Measurements from ENCODE around the gene STIP1. TPM values are rescaled to one million over a fixed set of nuclear protein-coding genes. Genes with fewer than 3 reads are reported as not detected.

The STIP1 gene
- total and polyA plus RNA-seq, 2 of the 8 experiments (the other 6 are each of a cell fraction or from before 2014, with no cell fraction given), result 140 to 329 TPM

DNA sequence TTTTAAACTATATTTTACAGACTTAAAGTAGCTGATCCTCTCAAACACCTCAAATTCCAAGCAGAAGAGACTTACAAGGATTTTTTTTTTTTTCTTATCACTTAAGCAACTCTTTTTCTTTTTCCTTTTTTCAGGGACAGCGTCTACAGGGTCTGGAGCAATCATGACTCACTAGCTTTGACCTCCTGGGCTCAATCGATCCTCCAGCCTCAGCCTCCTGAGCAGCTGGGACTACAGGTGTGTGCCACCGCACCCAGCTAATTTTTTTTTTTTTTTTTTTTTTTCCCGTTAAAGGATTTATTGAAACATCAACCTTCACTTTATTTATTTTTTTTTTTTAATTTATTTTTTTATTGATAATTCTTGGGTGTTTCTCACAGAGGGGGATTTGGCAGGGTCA lies 15.6 kb upstream of the STIP1 start:
- Histone ChIP-seq H3K27me3 (replicated peaks in 1 of 4; ENCODE audit: control insufficient read depth in 3 of 4, extremely low read depth in 1 of 4, insufficient read depth in 3 of 4, low read length in 3 of 4) (peaks cover 0 to 3% (median 0%) of the 10 kb centered on the region in 4 experiments; a peak in 2 of 7 replicates), H3K4me2 (ENCODE audit: insufficient read depth in 1 of 2, low read depth in 2 of 2, low read length in 2 of 2) (no peak overlapping the region), H2BK20ac (ENCODE audit: low read length) (no peak overlapping the region), H3K9ac (replicated peaks in 1 of 4; ENCODE audit: extremely low read depth in 1 of 4, low read depth in 3 of 4, low read length in 3 of 4) (no peak overlapping the region), H3K14ac (ENCODE audit: insufficient read length) (no peak overlapping the region), H4K91ac (replicated peaks; ENCODE audit: insufficient read length, low read length) (no peak overlapping the region), H3K23me2 (ENCODE audit: low read depth, low read length) (peaks cover 10% of the 10 kb centered on the region; the same call in 1 of the 2 replicates), H3K56ac (replicated peaks; ENCODE audit: insufficient read length, low read depth, low read length) (no peak overlapping the region), H3K4me3 (ENCODE audit: extremely low read depth in 1 of 4, insufficient read depth in 2 of 4, low read depth in 3 of 4, low read length in 4 of 4) (no peak overlapping the region), H2BK120ac (replicated peaks; ENCODE audit: low read depth, low read length) (no peak overlapping the region), H3K79me2 (ENCODE audit: control insufficient read depth in 1 of 2, insufficient read depth in 2 of 2, low read length in 2 of 2) (no peaks in the 10 kb centered on the region), H2AFZ (ENCODE audit: low read length) (no peak overlapping the region), H3K36me3 (ENCODE audit: control insufficient read depth in 2 of 4, insufficient read depth in 4 of 4, low read length in 3 of 4) (no peaks in the 10 kb centered on the region), H2AK5ac (ENCODE audit: low read depth, low read length) (no peak overlapping the region), H3K4ac (replicated peaks; ENCODE audit: insufficient read length, low read depth, low read length) (no peak overlapping the region), H2BK12ac (ENCODE audit: low read depth, low read length) (no peak overlapping the region), H2BK15ac (ENCODE audit: low read length) (no peak overlapping the region), H4K5ac (ENCODE audit: insufficient read length, low read depth, low read length) (no peak overlapping the region), H3K18ac (ENCODE audit: extremely low read depth, low read length) (no peak overlapping the region), H4K8ac (ENCODE audit: extremely low read depth, insufficient read depth, low read length) (no peak overlapping the region), H3K4me1 (replicated peaks in 1 of 4; ENCODE audit: control insufficient read depth in 3 of 4, insufficient read depth in 4 of 4, low read length in 3 of 4) (no peaks in the 10 kb centered on the region), H3K79me1 (ENCODE audit: low read depth, low read length) (no peaks in the 10 kb centered on the region), H3K27ac (ENCODE audit: low read depth, low read length) (no peak overlapping the region), H3K9me3 (ENCODE audit: insufficient read depth in 2 of 2, low read depth in 1 of 2, low read length in 1 of 2) (peaks cover 8 to 9% of the 10 kb centered on the region in 2 experiments; a peak in 2 of 4 replicates), H4K20me1 (replicated peaks in 1 of 2; ENCODE audit: control insufficient read depth in 1 of 2, insufficient read depth in 2 of 2, low read length in 2 of 2) (no peaks in the 10 kb centered on the region), H2BK5ac (ENCODE audit: low read depth, low read length) (no peak overlapping the region), H3K23ac (ENCODE audit: insufficient read length) (no peak overlapping the region)
- TF ChIP-seq MAFK (IDR thresholded peaks at IDR 0.05; ENCODE audit: low read depth, low read length) (no peak), SP2 (IDR thresholded peaks at IDR 0.05; ENCODE audit: low read length) (no peak), PHF8 (conservative IDR thresholded peaks at IDR 0.05; ENCODE audit: low read depth, low read length) (no peak), SIRT6 (IDR thresholded peaks at IDR 0.05; ENCODE audit: low read length) (no peak)
- no peak for FAIRE-seq
- CTCF ChIA-PET (ENCODE audit: partially characterized antibody), result interaction anchor here (1.0 kb wide), 1 partner anchor 9 kb away, joined by 4 read pairs; no protein-coding TSS in a partner anchor
- no peak for DNase-seq (ENCODE audit: low read depth in 1 of 2, low spot score in 2 of 2)
- 100% methylated on average over 2 of the region's 4 CpGs; no CpG with 5 or more reads in 1 of the 2 experiments for WGBS, 2 experiments (ENCODE audit: extremely low coverage in 1 of 2, insufficient coverage in 1 of 2, insufficient read length in 1 of 2, insufficient replicate concordance in 2 of 2, low coverage in 1 of 2, low lambda C conversion rate in 2 of 2, missing lambda C conversion rate in 1 of 2)
- POLR2A ChIA-PET (ENCODE audit: partially characterized antibody), result interaction anchor here (0.6 to 1.9 kb wide), 3 partner anchors 10 to 94 kb away, joined by 4 to 25 read pairs (median 5); partner anchors contain the start of gene STIP1

All from H1 (cell line).